Raji (cell line): ENCODE measurements around the gene IGLL1.

ENCODE experiments used
- POLR2A ChIP-seq: IDR thresholded peaks from 2 replicates; pipeline ENCODE4 v1.6.1; 2011; ENCODE audit warnings: low read depth, low read length, control low read depth; ENCODE audit not compliant: insufficient read depth

IGLL1 gene

DNA sequence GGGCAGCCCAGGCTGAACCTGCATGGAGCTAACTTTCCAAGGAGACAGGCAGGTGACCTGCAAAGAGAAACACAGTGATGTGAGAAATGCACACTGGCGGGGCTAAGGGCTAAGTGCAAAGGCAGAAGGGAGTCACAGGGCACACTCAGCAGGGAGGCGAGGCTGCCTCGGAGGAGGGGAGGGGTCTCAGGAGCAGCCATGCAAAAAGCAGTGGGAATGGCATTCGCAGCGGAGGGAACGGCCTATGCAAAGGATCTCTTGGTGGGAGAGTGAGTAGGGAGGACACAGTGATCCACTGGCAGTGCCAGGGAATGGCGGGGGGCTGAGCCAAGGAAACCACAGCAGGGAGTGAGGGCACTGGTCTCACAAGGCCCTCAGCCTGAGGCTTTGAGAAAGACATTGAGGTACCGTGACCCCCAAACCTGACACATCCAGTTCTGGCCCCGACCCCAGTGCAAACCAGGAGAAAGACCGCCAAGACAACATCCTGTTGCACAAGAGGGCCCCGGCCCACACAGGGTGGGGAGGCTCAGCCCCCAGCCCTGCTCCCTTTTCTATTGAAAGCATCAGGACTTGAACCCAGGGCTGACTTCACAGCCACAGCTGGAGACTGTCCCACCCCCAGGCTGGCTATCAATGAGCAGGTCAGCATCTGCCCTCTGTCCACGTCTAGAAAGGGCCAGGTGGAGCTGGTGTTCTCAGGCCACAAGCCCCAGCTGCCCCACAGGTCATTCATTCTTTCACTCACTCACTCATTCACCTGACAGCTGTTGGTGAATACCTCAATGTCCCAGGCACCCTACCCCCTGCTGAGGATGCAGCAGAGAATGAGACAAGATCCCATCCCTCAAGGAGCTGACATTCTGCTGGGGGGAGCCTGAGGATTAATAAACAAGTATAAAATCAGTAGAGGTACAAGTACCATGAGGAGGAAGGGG is 50.7 kb downstream of the IGLL1 start:
- no peak for TF ChIP-seq POLR2A

DNA sequence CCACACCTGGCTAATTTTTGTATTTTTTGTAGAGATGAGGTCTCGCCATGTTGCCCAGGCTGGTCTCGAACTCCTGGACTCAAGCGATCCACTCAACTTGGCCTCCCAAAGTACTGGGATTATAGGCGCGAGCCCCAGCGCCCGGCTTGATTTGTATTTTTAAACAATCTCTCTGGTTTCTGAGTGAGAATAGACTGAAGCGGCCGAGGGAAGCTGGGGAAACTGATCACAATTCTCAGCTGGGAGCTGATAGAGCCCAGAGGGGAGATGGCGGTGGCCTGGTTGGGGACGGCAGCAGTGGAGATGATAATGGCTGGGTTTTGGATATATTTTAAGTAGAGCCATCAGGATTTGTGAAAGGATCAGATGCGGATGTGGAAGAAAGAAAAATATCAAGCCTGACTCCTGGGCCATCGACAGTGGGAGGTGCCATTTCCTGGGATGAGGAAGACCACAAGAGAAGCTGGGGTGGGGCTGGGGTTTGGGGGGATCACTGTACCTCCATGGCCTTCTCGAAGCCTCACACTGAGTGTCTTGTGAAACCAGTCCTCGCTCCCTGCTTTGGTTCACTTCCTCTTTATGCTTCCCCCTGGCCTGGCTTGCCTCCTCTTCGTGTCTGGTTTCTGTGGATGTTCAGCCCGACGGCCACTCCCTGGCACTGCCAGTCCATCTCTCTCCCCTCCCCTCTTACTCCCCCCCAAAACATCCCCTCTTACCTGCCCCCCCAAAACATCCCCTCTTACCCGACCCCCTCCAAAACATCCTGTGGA is 51.9 kb downstream of the IGLL1 start:
- TF ChIP-seq POLR2A = no peak

DNA sequence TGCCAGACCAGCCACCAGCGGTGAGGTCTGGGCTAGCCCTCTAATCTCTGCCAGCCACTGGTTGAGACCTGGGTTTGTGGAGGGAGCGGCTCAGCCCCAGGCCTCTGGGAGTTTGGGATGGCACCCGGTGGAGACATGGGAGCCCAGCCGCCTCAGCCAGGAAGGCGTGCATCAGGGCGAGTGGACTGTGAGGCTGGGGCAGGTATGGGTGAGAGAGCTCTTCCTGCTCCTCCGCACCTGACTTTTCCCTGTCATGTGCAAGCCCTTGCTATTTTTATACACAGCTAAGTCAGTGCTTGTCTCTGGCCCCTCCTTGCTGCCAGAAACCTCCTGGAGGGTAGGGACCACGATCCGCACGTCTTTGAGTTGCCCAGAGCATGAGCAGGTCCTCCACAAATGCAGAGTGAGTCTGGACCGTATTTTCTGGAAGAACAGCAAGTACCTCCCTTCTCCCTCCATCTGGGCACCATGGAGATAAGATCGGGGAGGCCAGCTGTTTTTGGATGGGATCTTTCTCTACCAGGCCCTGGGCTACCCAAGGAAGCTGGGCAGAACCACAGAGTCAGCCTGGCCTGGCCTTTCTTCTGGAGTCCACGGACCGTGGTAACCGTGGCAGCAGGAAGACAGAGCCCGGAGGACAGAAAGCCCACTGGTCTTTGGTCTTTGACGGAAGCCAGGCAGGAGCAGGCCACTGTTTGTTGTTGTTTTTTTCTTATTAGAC is 53.3 kb downstream of the IGLL1 start:
- TF ChIP-seq POLR2A = no peak

DNA sequence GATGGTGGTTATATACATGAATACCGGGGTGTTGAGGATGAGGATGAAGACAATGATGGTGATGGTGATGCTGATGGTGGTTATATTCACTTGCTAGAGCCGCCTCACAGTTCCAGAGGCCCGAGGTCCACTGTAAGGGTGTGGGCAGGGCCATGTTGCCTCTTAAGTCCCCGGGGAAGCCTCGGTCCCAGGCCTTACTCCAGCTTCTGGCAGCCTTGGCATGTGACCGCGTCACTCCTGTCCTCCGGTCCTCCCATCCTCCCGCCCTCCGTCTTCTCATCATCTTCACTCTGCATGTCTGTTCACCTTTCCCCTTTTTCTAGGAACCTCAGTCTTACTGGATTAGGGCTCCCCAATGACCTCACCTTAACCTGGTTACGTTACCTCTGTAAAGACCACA is 54.6 kb downstream of the IGLL1 start:
- TF ChIP-seq POLR2A = no peak

DNA sequence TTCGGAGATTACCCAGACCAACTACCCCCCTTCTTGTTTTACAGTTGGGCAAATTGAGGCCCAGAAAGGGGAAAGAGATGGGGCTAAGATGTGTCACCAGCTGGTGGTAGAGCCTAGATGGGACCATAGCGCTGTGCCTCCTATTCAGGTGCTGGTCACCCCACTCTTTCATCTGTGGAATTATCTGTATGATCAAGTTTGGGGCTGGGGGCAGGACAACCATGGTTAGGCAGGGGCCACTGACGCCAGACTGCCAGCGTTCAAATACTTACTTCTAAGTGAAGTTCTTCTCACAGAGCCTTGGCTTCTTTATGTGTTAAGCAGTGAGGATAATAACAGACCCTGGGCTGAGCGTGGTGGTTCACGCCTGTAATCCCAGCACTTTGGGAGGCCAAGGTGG is 55.9 kb downstream of the IGLL1 start:
- TF ChIP-seq POLR2A = no peak

DNA sequence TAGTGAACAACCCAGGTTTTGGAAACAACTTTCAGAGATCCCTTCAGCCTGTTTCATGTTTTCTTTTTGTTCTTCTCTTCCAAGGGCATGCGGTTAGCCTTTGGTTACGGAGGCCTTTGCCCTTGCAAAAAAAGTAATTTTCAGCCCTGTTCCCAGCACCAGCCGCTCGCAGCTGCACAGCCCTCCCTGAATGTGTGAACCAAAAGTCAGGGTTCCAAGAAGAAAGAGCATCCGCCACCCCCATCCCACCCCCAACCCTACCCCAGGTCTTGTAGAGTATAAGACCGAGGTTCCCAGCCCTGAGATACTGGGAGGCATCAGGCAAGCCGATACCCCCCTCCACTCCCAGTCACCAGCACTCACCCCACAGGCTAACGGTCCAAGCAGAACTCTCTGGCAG is 56.4 kb downstream of the IGLL1 start:
- no peak for TF ChIP-seq POLR2A
